ENCODE measurements around the gene ORC6. TPM values are rescaled to one million over a fixed set of nuclear protein-coding genes. Genes with fewer than 3 reads are reported as not detected.
A peak's percentile ranks its signal among the peaks of the same experiment; 100 is the strongest.

The ORC6 gene
- total RNA-seq, 6 donors from 2014 or later: 1.4 to 4.3 (median 1.9) TPM

DNA sequence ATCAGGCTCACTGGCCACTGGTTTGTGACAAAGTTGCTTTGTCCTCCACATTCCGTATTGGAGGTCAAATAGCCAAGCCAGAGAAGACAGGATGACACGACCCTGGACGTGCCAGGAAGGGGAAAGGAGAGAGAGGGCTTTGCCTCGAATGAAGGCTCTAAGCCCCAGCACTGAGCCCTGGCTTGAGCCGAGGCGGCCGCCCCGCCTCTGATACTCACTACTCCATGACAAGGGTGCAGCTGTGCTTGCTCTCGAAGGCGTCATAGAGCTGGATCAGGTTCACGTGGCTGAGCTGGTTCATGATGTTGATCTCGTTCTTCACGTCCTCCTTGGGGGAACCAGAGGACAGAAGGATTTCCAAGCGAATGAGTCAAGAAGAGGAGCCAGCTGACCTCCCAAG lies 39.3 kb downstream of the ORC6 start:
- TF ChIP-seq POLR2AphosphoS5 (IDR thresholded peaks at IDR 0.05): no peak
- no peak for TF ChIP-seq EP300 (IDR thresholded peaks at IDR 0.05)
- TF ChIP-seq, protein P1, sequence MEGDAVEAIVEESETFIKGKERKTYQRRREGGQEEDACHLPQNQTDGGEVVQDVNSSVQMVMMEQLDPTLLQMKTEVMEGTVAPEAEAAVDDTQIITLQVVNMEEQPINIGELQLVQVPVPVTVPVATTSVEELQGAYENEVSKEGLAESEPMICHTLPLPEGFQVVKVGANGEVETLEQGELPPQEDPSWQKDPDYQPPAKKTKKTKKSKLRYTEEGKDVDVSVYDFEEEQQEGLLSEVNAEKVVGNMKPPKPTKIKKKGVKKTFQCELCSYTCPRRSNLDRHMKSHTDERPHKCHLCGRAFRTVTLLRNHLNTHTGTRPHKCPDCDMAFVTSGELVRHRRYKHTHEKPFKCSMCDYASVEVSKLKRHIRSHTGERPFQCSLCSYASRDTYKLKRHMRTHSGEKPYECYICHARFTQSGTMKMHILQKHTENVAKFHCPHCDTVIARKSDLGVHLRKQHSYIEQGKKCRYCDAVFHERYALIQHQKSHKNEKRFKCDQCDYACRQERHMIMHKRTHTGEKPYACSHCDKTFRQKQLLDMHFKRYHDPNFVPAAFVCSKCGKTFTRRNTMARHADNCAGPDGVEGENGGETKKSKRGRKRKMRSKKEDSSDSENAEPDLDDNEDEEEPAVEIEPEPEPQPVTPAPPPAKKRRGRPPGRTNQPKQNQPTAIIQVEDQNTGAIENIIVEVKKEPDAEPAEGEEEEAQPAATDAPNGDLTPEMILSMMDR (IDR thresholded peaks at IDR 0.05): no peak
- no peak for TF ChIP-seq POLR2A (IDR thresholded peaks at IDR 0.05)
- Histone ChIP-seq H3K9me3 (no peaks in the 10 kb centered on the region), H3K4me3 (no peak overlapping the region), H3K27ac (no peak overlapping the region), H3K4me1 (no peaks in the 10 kb centered on the region), H3K27me3 (no peaks in the 10 kb centered on the region), H3K36me3 (no peaks in the 10 kb centered on the region)
- ATAC-seq (ENCODE audit: low FRiP score in 2 of 2): no peak
- WGBS, 2 donors: 84% methylated on average over 11 to 14 of the region's 14 CpGs
- peak in 1 of 2 donors; percentile 67 for DNase-seq

DNA sequence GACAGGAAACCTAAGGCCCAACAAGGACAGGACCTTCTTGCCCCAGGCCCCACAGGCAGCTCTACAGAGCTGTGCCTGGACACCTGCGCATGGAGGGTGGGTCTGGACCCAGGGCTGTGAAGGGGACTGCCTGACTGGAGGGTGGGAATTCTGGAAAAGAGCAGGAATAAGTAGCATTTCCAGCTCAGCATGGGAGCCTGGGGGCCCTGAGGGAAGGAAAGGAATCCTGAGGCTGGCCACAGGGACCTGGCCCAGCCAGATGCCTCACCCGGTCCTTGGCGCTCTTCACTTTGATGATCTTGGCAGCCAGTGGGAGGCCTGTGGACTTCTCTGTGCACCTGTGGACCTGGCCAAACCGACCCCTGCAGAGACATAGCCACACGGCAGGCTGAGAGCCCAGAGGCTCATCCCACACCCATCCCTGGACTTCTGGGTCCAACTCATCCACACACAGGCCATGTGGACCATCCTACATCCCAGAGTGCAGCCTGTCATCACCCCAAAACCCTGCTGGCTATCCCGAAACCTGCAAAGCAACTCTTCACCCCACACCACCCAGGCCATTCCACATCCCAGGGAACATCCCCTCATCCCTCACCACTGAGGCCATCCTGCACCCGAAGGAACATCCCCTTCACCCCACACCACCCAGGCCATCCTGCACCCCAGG lies 40.0 kb downstream of the ORC6 start:
- TF ChIP-seq EP300 (IDR thresholded peaks at IDR 0.05) (no peak), POLR2AphosphoS5 (IDR thresholded peaks at IDR 0.05) (no peak), POLR2A (IDR thresholded peaks at IDR 0.05) (no peak)
- TF ChIP-seq, protein P1 (IDR thresholded peaks at IDR 0.05): no peak
- Histone ChIP-seq H3K4me3 (no peak overlapping the region), H3K36me3 (no peaks in the 10 kb centered on the region), H3K4me1 (no peaks in the 10 kb centered on the region), H3K9me3 (no peaks in the 10 kb centered on the region), H3K27ac (no peak overlapping the region), H3K27me3 (no peaks in the 10 kb centered on the region)
- DNase-seq: peak in 1 of 2 donors; percentile 34
- ATAC-seq (ENCODE audit: low FRiP score in 2 of 2): no peak
- WGBS, 2 donors: 91 to 92% methylated on average over 5 to 7 of the region's 7 CpGs

DNA sequence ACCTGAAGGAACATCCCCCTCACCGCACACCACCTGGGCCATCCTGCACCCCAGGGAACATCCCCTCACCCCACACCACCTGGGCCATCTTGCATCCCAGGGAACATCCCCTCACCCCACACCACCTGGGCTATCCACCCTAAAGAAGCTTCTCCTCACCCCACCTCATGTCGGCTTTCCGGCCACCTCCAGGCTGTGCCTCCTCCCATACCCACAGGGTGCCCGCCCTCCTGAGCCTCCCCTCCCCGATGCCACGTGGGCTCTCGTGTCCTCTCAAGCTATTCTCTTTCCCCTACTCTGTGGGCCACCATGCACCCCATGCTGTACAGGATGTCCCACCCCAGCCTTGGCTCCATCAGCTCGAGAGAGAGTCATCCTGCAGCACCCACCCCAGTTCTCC lies 40.7 kb downstream of the ORC6 start:
- Histone ChIP-seq H3K4me3 (no peak overlapping the region), H3K27me3 (no peaks in the 10 kb centered on the region), H3K4me1 (no peaks in the 10 kb centered on the region), H3K9me3 (no peaks in the 10 kb centered on the region), H3K36me3 (no peaks in the 10 kb centered on the region), H3K27ac (no peak overlapping the region)
- no peak for ATAC-seq (ENCODE audit: low FRiP score in 2 of 2)
- 91 to 94% methylated on average over 8 of the region's 8 CpGs for WGBS, 2 donors
- TF ChIP-seq POLR2AphosphoS5 (IDR thresholded peaks at IDR 0.05) (no peak), POLR2A (IDR thresholded peaks at IDR 0.05) (no peak), EP300 (IDR thresholded peaks at IDR 0.05) (no peak)
- TF ChIP-seq, protein P1 (IDR thresholded peaks at IDR 0.05): no peak
- peak in 1 of 2 donors; percentile 38 for DNase-seq

DNA sequence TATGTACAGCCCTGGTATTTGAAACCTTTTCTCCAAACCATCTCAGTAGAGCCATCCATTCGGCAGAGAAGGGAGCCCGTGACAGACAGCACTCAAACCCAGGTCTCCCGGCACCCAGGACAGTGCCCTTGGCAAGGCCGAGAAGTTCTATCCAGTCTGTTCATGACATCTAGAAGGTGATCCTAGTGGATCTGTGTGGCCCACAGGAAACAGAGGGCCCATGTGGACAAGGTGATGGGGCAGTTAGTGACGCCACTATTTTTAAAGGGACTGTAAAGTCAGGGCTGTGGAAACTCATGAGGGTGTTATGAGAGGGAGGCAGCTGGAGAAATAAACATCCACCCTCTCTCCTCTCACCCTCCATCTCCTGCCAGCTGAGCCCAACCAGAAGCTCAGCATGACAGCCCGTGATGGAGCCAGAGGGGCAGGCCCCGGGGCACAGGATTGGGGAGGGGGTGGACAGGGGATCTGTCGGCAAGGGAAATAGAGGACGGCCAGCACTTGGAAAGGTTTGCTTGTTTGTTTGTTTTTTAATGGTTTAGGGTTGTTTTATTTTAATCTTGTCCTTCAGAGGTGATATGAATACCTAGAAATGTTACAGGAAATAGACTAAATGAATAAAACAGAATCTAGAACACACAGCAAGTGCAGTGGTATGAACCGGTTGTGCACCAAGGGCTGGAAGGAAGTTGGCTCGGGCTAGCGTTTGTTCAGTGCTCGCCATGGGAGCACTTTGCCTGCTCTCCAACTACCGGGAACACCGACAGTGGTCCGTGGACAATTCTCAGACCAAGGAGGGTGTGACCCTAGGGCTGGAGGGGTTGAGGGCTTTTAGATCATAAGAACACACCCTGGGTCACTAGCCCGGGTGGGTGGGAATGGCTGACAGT lies 41.6 kb downstream of the ORC6 start:
- WGBS, 2 donors: 77 to 79% methylated on average over 17 of the region's 17 CpGs
- DNase-seq (no peak), ATAC-seq (ENCODE audit: low FRiP score in 2 of 2) (no peak)
- H3K27me3 ChIP-seq: no peaks in the 10 kb centered on the region
- H3K9me3 ChIP-seq: no peaks in the 10 kb centered on the region
- no peak overlapping the region for H3K27ac ChIP-seq
- no peaks in the 10 kb centered on the region for H3K4me1 ChIP-seq
- H3K4me3 ChIP-seq: no peak overlapping the region
- H3K36me3 ChIP-seq: no peaks in the 10 kb centered on the region
- TF ChIP-seq, protein P1 (IDR thresholded peaks at IDR 0.05): no peak
- TF ChIP-seq POLR2AphosphoS5 (IDR thresholded peaks at IDR 0.05) (no peak), POLR2A (IDR thresholded peaks at IDR 0.05) (no peak), EP300 (IDR thresholded peaks at IDR 0.05) (no peak)
